Endodermal cell (in vitro differentiated cells): ENCODE measurements around the gene OMD. TPM values are rescaled to one million over a fixed set of nuclear protein-coding genes. Genes with fewer than 3 reads are reported as not detected.

ENCODE experiments used
- DNase-seq: peaks from one replicate; pipeline ENCODE4 v3.0.0-alpha.2; 2017
- H3K27ac ChIP-seq: 2 replicates; pipeline ENCODE4 v1.5.1; 2013; ENCODE audit warnings: mild to moderate bottlenecking, low read depth, low read length, moderate library complexity
- H3K27me3 ChIP-seq: 2 replicates; pipeline ENCODE4 v1.6.1; 2013; ENCODE audit warnings: mild to moderate bottlenecking, low read length, moderate library complexity; ENCODE audit not compliant: insufficient read depth, control insufficient read depth, poor library complexity, severe bottlenecking
- H3K36me3 ChIP-seq: 2 replicates; pipeline ENCODE4 v1.7.0; 2013; ENCODE audit warnings: mild to moderate bottlenecking, low read length, moderate library complexity; ENCODE audit not compliant: control insufficient read depth, insufficient read depth
- H3K4me1 ChIP-seq: one replicate; pipeline ENCODE4 v1.7.0; 2013; ENCODE audit warnings: low read length; ENCODE audit not compliant: control insufficient read depth, insufficient read depth
- H3K4me3 ChIP-seq: 2 replicates; pipeline ENCODE4 v1.5.1; 2013; ENCODE audit warnings: mild to moderate bottlenecking, low read length, moderate library complexity
- H3K9ac ChIP-seq: 2 replicates; pipeline ENCODE4 v1.6.1; 2013; ENCODE audit warnings: mild to moderate bottlenecking, low read length, moderate library complexity; ENCODE audit not compliant: poor library complexity, severe bottlenecking; ENCODE audit errors: extremely low read depth
- H3K9me3 ChIP-seq: 2 replicates; pipeline ENCODE4 v1.6.1; 2013; ENCODE audit warnings: mild to moderate bottlenecking, low read length, moderate library complexity; ENCODE audit not compliant: control insufficient read depth
- H3K27ac Mint-ChIP-seq: 2 replicates; pipeline ENCODE4 v1.8.0; 2020; ENCODE audit warnings: mixed read lengths
- H3K27me3 Mint-ChIP-seq: 2 replicates; pipeline ENCODE4 v1.8.0; 2021; ENCODE audit warnings: mild to moderate bottlenecking, mixed read lengths; ENCODE audit not compliant: insufficient read depth
- H3K36me3 Mint-ChIP-seq: 2 replicates; pipeline ENCODE4 v1.8.0; 2020; ENCODE audit warnings: low read depth, mixed read lengths
- H3K4me1 Mint-ChIP-seq: 2 replicates; pipeline ENCODE4 v1.8.0; 2020; ENCODE audit warnings: mixed read lengths
- H3K4me3 Mint-ChIP-seq: 2 replicates; pipeline ENCODE4 v1.8.0; 2020; ENCODE audit warnings: mild to moderate bottlenecking, moderate library complexity, mixed read lengths
- H3K9me3 Mint-ChIP-seq: 2 replicates; pipeline ENCODE4 v1.8.0; 2020; ENCODE audit warnings: mild to moderate bottlenecking, mixed read lengths
- WGBS, 2 experiments: methylation state at CpG; one replicate each; pipeline versions ENCODE4 v1.1.5 to v1.1.7; 2013; ENCODE audit warnings: missing lambda C conversion rate in 2 of 2, mixed read lengths in 1 of 2; ENCODE audit not compliant: insufficient coverage in 1 of 2, insufficient read length in 1 of 2; 5-methylcytosine and 5-hydroxymethylcytosine counted together
- total RNA-seq, 2 donors: library from RNA; stranded (reverse); fragmentation: NEBNext Ultra II Directional in 1 of 2; extraction: Animal tissue kit (Norgen Biotek cat#: 25700) in 1 of 2; gene quantifications; 2 replicates in 1 of 2; 3 replicates in 1 of 2; pipeline ENCODE4 v1.2.1, GENCODE V29; 2021
- TF ChIP-seq, protein P1 (sequence below): fragments of 200-600 bp; sonication (generic); conservative IDR thresholded peaks from 2 replicates; pipeline ENCODE4 v1.5.0; 2021; ENCODE audit warnings: antibody characterized with exemption, mild to moderate bottlenecking

Gene OMD
- total RNA-seq, 2 donors from 2014 or later, result not detected

- Histone ChIP-seq H3K9ac (no peak overlapping the region), H3K36me3 (no peaks in the 10 kb centered on the region), H3K4me1 (no peaks in the 10 kb centered on the region), H3K27ac (no peak overlapping the region), H3K27me3 (no peaks in the 10 kb centered on the region), H3K4me3 (no peak overlapping the region), H3K9me3 (no peaks in the 10 kb centered on the region)
- no peak overlapping the region for H3K27ac Mint-ChIP-seq
- 96 to 97% methylated on average over 4 of the region's 4 CpGs for WGBS, 2 experiments
- no peaks in the 10 kb centered on the region for H3K36me3 Mint-ChIP-seq
- H3K4me1 Mint-ChIP-seq, result no peaks in the 10 kb centered on the region
- no peak for DNase-seq
- TF ChIP-seq, protein P1, sequence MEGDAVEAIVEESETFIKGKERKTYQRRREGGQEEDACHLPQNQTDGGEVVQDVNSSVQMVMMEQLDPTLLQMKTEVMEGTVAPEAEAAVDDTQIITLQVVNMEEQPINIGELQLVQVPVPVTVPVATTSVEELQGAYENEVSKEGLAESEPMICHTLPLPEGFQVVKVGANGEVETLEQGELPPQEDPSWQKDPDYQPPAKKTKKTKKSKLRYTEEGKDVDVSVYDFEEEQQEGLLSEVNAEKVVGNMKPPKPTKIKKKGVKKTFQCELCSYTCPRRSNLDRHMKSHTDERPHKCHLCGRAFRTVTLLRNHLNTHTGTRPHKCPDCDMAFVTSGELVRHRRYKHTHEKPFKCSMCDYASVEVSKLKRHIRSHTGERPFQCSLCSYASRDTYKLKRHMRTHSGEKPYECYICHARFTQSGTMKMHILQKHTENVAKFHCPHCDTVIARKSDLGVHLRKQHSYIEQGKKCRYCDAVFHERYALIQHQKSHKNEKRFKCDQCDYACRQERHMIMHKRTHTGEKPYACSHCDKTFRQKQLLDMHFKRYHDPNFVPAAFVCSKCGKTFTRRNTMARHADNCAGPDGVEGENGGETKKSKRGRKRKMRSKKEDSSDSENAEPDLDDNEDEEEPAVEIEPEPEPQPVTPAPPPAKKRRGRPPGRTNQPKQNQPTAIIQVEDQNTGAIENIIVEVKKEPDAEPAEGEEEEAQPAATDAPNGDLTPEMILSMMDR, result no peak
- H3K4me3 Mint-ChIP-seq, result no peak overlapping the region
- no peaks in the 10 kb centered on the region for H3K9me3 Mint-ChIP-seq
- H3K27me3 Mint-ChIP-seq, result no peaks in the 10 kb centered on the region
Measured at GRCh38 chr9:92385953-92386352, 38.3 kb downstream of the OMD start.

GRCh38 chr9:92385477-92385876 lies 38.8 kb downstream of the OMD start:
- Histone ChIP-seq H3K4me1 (no peaks in the 10 kb centered on the region), H3K4me3 (no peak overlapping the region), H3K27me3 (no peaks in the 10 kb centered on the region), H3K36me3 (no peaks in the 10 kb centered on the region), H3K9ac (no peak overlapping the region), H3K9me3 (no peaks in the 10 kb centered on the region), H3K27ac (no peak overlapping the region)
- Mint-ChIP-seq H3K9me3 (no peaks in the 10 kb centered on the region), H3K27me3 (no peaks in the 10 kb centered on the region), H3K27ac (no peak overlapping the region), H3K4me1 (no peaks in the 10 kb centered on the region), H3K36me3 (no peaks in the 10 kb centered on the region), H3K4me3 (no peak overlapping the region)
- no peak for DNase-seq
- TF ChIP-seq, protein P1, result no peak
- 89 to 100% methylated on average over 4 to 6 of the region's 6 CpGs for WGBS, 2 experiments

- TF ChIP-seq, protein P1, result no peak
- Histone ChIP-seq H3K4me1 (no peaks in the 10 kb centered on the region), H3K9ac (no peak overlapping the region), H3K9me3 (no peaks in the 10 kb centered on the region), H3K27me3 (no peaks in the 10 kb centered on the region), H3K27ac (no peak overlapping the region), H3K4me3 (no peak overlapping the region), H3K36me3 (no peaks in the 10 kb centered on the region)
- no peak for DNase-seq
- Mint-ChIP-seq H3K36me3 (no peaks in the 10 kb centered on the region), H3K4me3 (no peak overlapping the region), H3K9me3 (no peaks in the 10 kb centered on the region), H3K27me3 (no peaks in the 10 kb centered on the region), H3K4me1 (no peaks in the 10 kb centered on the region), H3K27ac (no peak overlapping the region)
- WGBS, 2 experiments, result 78 to 81% methylated on average over 2 of the region's 3 CpGs
Measured at GRCh38 chr9:92385001-92385400, 39.3 kb downstream of the OMD start.
